ENCODE results near the gene LRP1B. TPM values are rescaled to one million over a fixed set of nuclear protein-coding genes. Genes with fewer than 3 reads are reported as not detected.

The LRP1B gene
- total and polyA plus RNA-seq, 2 donors from 2014 or later, result 0.69 to 1.2 TPM

- H3K27me3 ChIP-seq (ENCODE audit: control insufficient read depth, insufficient read depth, low read length), result no peaks in the 10 kb centered on the region
- H3K4me3 ChIP-seq (ENCODE audit: low read length in 3 of 3), result peak overlapping the region in 1 of 3 donors; percentile 20
- no peak for TF ChIP-seq CTCF (IDR thresholded peaks at IDR 0.05; ENCODE audit: borderline replicate concordance, extremely low read depth, insufficient read depth)
- no peaks in the 10 kb centered on the region for H3K9me3 ChIP-seq (ENCODE audit: control insufficient read depth in 2 of 3, insufficient read depth in 1 of 3, low read length in 3 of 3)
- no peaks in the 10 kb centered on the region for H3K4me1 ChIP-seq (ENCODE audit: control insufficient read depth in 2 of 3, insufficient read depth in 2 of 3, low read depth in 1 of 3, low read length in 3 of 3)
- H3K9ac ChIP-seq (ENCODE audit: low read length in 3 of 3), result no peak overlapping the region
- H3K36me3 ChIP-seq (ENCODE audit: control insufficient read depth in 2 of 3, insufficient read depth in 3 of 3, low read length in 3 of 3), result no peaks in the 10 kb centered on the region
- FAIRE-seq, result no peak
- no peak overlapping the region for H3K27ac ChIP-seq (ENCODE audit: low read depth in 2 of 2, low read length in 2 of 2)
- DNase-seq, result no peak
- intact Hi-C loops (cut with DNase I), result no loop called here
These were observed 518.8 kb downstream of the LRP1B start for GRCh38 chr2:141611981-141612380.

GRCh38 chr2:141611176-141611571 is 519.6 kb downstream of the LRP1B start:
- DNase-seq, result peak in 2 of 5 donors; percentile 3 to 15
- FAIRE-seq, result no peak

GRCh38 chr2:141610564-141611175 is 520.1 kb downstream of the LRP1B start:
- intact Hi-C loops (cut with DNase I), result no loop called here
- H3K4me1 ChIP-seq (ENCODE audit: control insufficient read depth in 2 of 3, insufficient read depth in 2 of 3, low read depth in 1 of 3, low read length in 3 of 3), result no peaks in the 10 kb centered on the region
- H3K9ac ChIP-seq (ENCODE audit: low read length in 3 of 3), result no peak overlapping the region
- DNase-seq, result peak in 1 of 5 donors; percentile 1
- no peak for FAIRE-seq
- TF ChIP-seq CTCF (IDR thresholded peaks at IDR 0.05; ENCODE audit: borderline replicate concordance, extremely low read depth, insufficient read depth), result no peak
- no peaks in the 10 kb centered on the region for H3K36me3 ChIP-seq (ENCODE audit: control insufficient read depth in 2 of 3, insufficient read depth in 3 of 3, low read length in 3 of 3)
- no peaks in the 10 kb centered on the region for H3K27me3 ChIP-seq (ENCODE audit: control insufficient read depth, insufficient read depth, low read length)
- H3K27ac ChIP-seq (ENCODE audit: low read depth in 2 of 2, low read length in 2 of 2), result no peak overlapping the region
- no peaks in the 10 kb centered on the region for H3K9me3 ChIP-seq (ENCODE audit: control insufficient read depth in 2 of 3, insufficient read depth in 1 of 3, low read length in 3 of 3)
- no peak overlapping the region for H3K4me3 ChIP-seq (ENCODE audit: low read length in 3 of 3)

More at GRCh38 chr2:141611176-141611571, 519.6 kb downstream of the LRP1B start:
- Histone ChIP-seq H3K9me3 (ENCODE audit: control insufficient read depth in 2 of 3, insufficient read depth in 1 of 3, low read length in 3 of 3) (no peaks in the 10 kb centered on the region), H3K27ac (ENCODE audit: low read depth in 2 of 2, low read length in 2 of 2) (no peak overlapping the region), H3K9ac (ENCODE audit: low read length in 3 of 3) (no peak overlapping the region), H3K27me3 (ENCODE audit: control insufficient read depth, insufficient read depth, low read length) (no peaks in the 10 kb centered on the region), H3K4me3 (ENCODE audit: low read length in 3 of 3) (peak overlapping the region in 1 of 3 donors; percentile 7), H3K4me1 (ENCODE audit: control insufficient read depth in 2 of 3, insufficient read depth in 2 of 3, low read depth in 1 of 3, low read length in 3 of 3) (no peaks in the 10 kb centered on the region), H3K36me3 (ENCODE audit: control insufficient read depth in 2 of 3, insufficient read depth in 3 of 3, low read length in 3 of 3) (no peaks in the 10 kb centered on the region)
- TF ChIP-seq CTCF (IDR thresholded peaks at IDR 0.05; ENCODE audit: borderline replicate concordance, extremely low read depth, insufficient read depth), result no peak
- intact Hi-C loops (cut with DNase I), result no loop called here

- H3K27me3 ChIP-seq (ENCODE audit: control insufficient read depth, insufficient read depth, low read length), result no peaks in the 10 kb centered on the region
- H3K4me3 ChIP-seq (ENCODE audit: low read length in 3 of 3), result no peak overlapping the region
- no peak for TF ChIP-seq CTCF (IDR thresholded peaks at IDR 0.05; ENCODE audit: borderline replicate concordance, extremely low read depth, insufficient read depth)
- FAIRE-seq (no peak), DNase-seq (no peak)
- intact Hi-C loops (cut with DNase I), result no loop called here
- no peaks in the 10 kb centered on the region for H3K9me3 ChIP-seq (ENCODE audit: control insufficient read depth in 2 of 3, insufficient read depth in 1 of 3, low read length in 3 of 3)
- no peaks in the 10 kb centered on the region for H3K36me3 ChIP-seq (ENCODE audit: control insufficient read depth in 2 of 3, insufficient read depth in 3 of 3, low read length in 3 of 3)
- no peak overlapping the region for H3K9ac ChIP-seq (ENCODE audit: low read length in 3 of 3)
- no peak overlapping the region for H3K27ac ChIP-seq (ENCODE audit: low read depth in 2 of 2, low read length in 2 of 2)
- no peaks in the 10 kb centered on the region for H3K4me1 ChIP-seq (ENCODE audit: control insufficient read depth in 2 of 3, insufficient read depth in 2 of 3, low read depth in 1 of 3, low read length in 3 of 3)
These were observed 525.7 kb downstream of the LRP1B start for GRCh38 chr2:141605163-141605562.
